ENCODE results near the gene EXOC6B.

- TF ChIP-seq ARNTL (CRISPR knock-in tag; IDR thresholded peaks at IDR 0.05; ENCODE audit: borderline replicate concordance, low read depth) (no peak), PATZ1 (CRISPR knock-in tag; IDR thresholded peaks at IDR 0.05; ENCODE audit: borderline replicate concordance) (0 out of 2 replicates have a peak, but pooled peaks have one; percentile 23), ZNF70 (CRISPR knock-in tag; IDR thresholded peaks at IDR 0.05) (no peak), ZC3H10 (CRISPR knock-in tag; IDR thresholded peaks at IDR 0.05) (peak; percentile 77; the same call in 1 of the 2 replicates), RARB (CRISPR knock-in tag; IDR thresholded peaks at IDR 0.05) (no peak), CSRNP3 (CRISPR knock-in tag; IDR thresholded peaks at IDR 0.05) (no peak), OSR1 (CRISPR knock-in tag; IDR thresholded peaks at IDR 0.05) (no peak), ZNF565 (CRISPR knock-in tag; conservative IDR thresholded peaks at IDR 0.05; ENCODE audit: low read depth) (no peak), ZFP3 (CRISPR knock-in tag; IDR thresholded peaks at IDR 0.05) (0 out of 2 replicates have a peak, but pooled peaks have one; percentile 13), ZFP30 (CRISPR knock-in tag; IDR thresholded peaks at IDR 0.05) (no peak), TCF4 (CRISPR knock-in tag; IDR thresholded peaks at IDR 0.05; ENCODE audit: borderline replicate concordance) (no peak), CSDC2 (CRISPR knock-in tag; IDR thresholded peaks at IDR 0.05) (no peak), TOX (CRISPR knock-in tag; IDR thresholded peaks at IDR 0.05; ENCODE audit: borderline replicate concordance) (peak; percentile 70; the same call in 1 of the 2 replicates)
Observed at GRCh38 chr2:72278046-72278445, 547.8 kb downstream of the EXOC6B start.

Measured in SK-N-SH treated with all-trans-retinoic acid at 6 μM for 48 hours (cell line).